GM13977 (cell line): Measurements from ENCODE around the gene AFAP1L1.

Experiments used
- DNase-seq: peaks from one replicate; pipeline ENCODE4 v3.0.0; 2012; ENCODE audit warnings: low spot score
- CTCF ChIP-seq: IDR thresholded peaks from 2 replicates; pipeline ENCODE4 v1.5.1; 2012; ENCODE audit warnings: mild to moderate bottlenecking, control low read depth; ENCODE audit not compliant: insufficient read depth; ENCODE audit errors: extremely low read depth, missing control alignments
- in situ Hi-C: fragments of 300-500 bp; cut with MboI; formaldehyde crosslinking; loops from one replicate; pipeline ENCODE4 v1.12.0; 2022; ENCODE audit warnings: low sequenced_read_pairs, low pct_unique_long_range_greater_than_20kb, mixed read lengths, inconsistent platforms; ENCODE audit not compliant: unreplicated experiment

AFAP1L1 gene

GRCh38 chr5:149271716-149272563 lies at the start of gene AFAP1L1:
AFAP1L1 (plus strand) TSS chr5:149271859; CDS start chr5:149271969, 110 bp downstream.
- in situ Hi-C loops = loop anchor here (25.0 kb wide), 1 partner anchor 535 kb away; no protein-coding TSS in a partner anchor
- peak; percentile 43 for DNase-seq
- TF ChIP-seq CTCF = no peak

GRCh38 chr5:149223081-149223848 lies 48.4 kb upstream of the AFAP1L1 start:
- in situ Hi-C loops = no loop called here
- no peak for DNase-seq

GRCh38 chr5:149224282-149224681 lies 47.4 kb upstream of the AFAP1L1 start:
- no peak for DNase-seq
- in situ Hi-C loops = no loop called here
- no peak for TF ChIP-seq CTCF

More at GRCh38 chr5:149223081-149223848, 48.4 kb upstream of the AFAP1L1 start:
- no peak for TF ChIP-seq CTCF

GRCh38 chr5:149227168-149227826 lies 44.4 kb upstream of the AFAP1L1 start:
- DNase-seq = no peak
- in situ Hi-C loops = no loop called here

GRCh38 chr5:149228618-149229297 lies 42.9 kb upstream of the AFAP1L1 start:
- no peak for TF ChIP-seq CTCF
- no peak for DNase-seq
- in situ Hi-C loops = no loop called here

More at GRCh38 chr5:149227168-149227826, 44.4 kb upstream of the AFAP1L1 start:
- TF ChIP-seq CTCF = no peak
